Measurements from ENCODE around the gene ARID4B.
"Not testable (repeated sequence)": the region's sequence is repeated elsewhere in the genome, so short reads cannot be mapped to it uniquely, and the experiment has no call there.

The ARID4B gene

GRCh38 chr1:235293322-235293942 lies 34.5 kb downstream of the ARID4B start:
- DNase-seq, result no peak

- no peak for DNase-seq
Measured at GRCh38 chr1:235292790-235293189, 35.2 kb downstream of the ARID4B start.

GRCh38 chr1:235291599-235292091 lies 36.3 kb downstream of the ARID4B start:
- DNase-seq, result no peak

- DNase-seq, result no peak
Measured at GRCh38 chr1:235290740-235291502, 37.1 kb downstream of the ARID4B start.

GRCh38 chr1:235289859-235290739 lies 37.9 kb downstream of the ARID4B start:
- DNase-seq, result no peak

- DNase-seq, result no peak
Measured at GRCh38 chr1:235287208-235287882, 40.6 kb downstream of the ARID4B start.

- DNase-seq, result no peak
Measured at GRCh38 chr1:235286667-235287066, 41.3 kb downstream of the ARID4B start.

- no peak for DNase-seq
Measured at GRCh38 chr1:235284231-235284769, 43.7 kb downstream of the ARID4B start.

- DNase-seq, result not testable (repeated sequence)
Measured at GRCh38 chr1:235283636-235284035, 44.3 kb downstream of the ARID4B start.

- DNase-seq, result no peak
Measured at GRCh38 chr1:235280467-235280866, 47.5 kb downstream of the ARID4B start.

- DNase-seq, result no peak
Measured at GRCh38 chr1:235279694-235280093, 48.3 kb downstream of the ARID4B start.

GRCh38 chr1:235278915-235279292 lies 49.1 kb downstream of the ARID4B start:
- DNase-seq, result no peak

GRCh38 chr1:235278233-235278914 lies 49.6 kb downstream of the ARID4B start:
- DNase-seq, result no peak

GRCh38 chr1:235277709-235278108 lies 50.3 kb downstream of the ARID4B start:
- peak; percentile 30 for DNase-seq

GRCh38 chr1:235275836-235276235 lies 52.1 kb downstream of the ARID4B start:
- DNase-seq, result no peak

- peak; percentile 17 for DNase-seq
Measured at GRCh38 chr1:235275223-235275622, 52.8 kb downstream of the ARID4B start.

- DNase-seq, result no peak
Measured at GRCh38 chr1:235272851-235273250, 55.1 kb downstream of the ARID4B start.

- peak; percentile 16 for DNase-seq
Measured at GRCh38 chr1:235270625-235271024, 57.4 kb downstream of the ARID4B start.

GRCh38 chr1:235269990-235270389 lies 58.0 kb downstream of the ARID4B start:
- not testable (repeated sequence) for DNase-seq

GRCh38 chr1:235268379-235269125 lies 59.4 kb downstream of the ARID4B start:
- DNase-seq, result no peak

GRCh38 chr1:235266967-235267366 lies 61.0 kb downstream of the ARID4B start:
- DNase-seq, result no peak

Measured in activated CD4-positive, alpha-beta T cell treated with anti-CD3 and anti-CD28 coated beads, Interleukin-10, Interleukin-2, amounts not matched to agents 100 ng/mL and 50 ng/mL, durations not matched to agents 16 hours and 8 hours (primary cell).